KMS-11 (cell line): ENCODE measurements around the gene PIGQ.
A peak's percentile ranks its signal among the peaks of the same experiment; 100 is the strongest.

Source experiments
- H2AFZ ChIP-seq: fragments of 200-600 bp; sonication (generic); 2 replicates; pipeline ENCODE4 v1.6.1; 2016; ENCODE audit warnings: antibody characterized with exemption, mixed run types, low read depth
- H3K27ac ChIP-seq: fragments of 200-600 bp; sonication (generic); 2 replicates; pipeline ENCODE4 v1.6.1; 2016; ENCODE audit warnings: mild to moderate bottlenecking, mixed run types
- H3K27me3 ChIP-seq: fragments of 200-600 bp; sonication (generic); 2 replicates; pipeline ENCODE4 v1.6.1; 2017; ENCODE audit warnings: mild to moderate bottlenecking, low read depth, mixed run types, moderate library complexity; ENCODE audit not compliant: insufficient read depth
- H3K36me3 ChIP-seq: fragments of 200-600 bp; sonication (generic); 2 replicates; pipeline ENCODE4 v1.6.1; 2017; ENCODE audit warnings: mild to moderate bottlenecking, mixed run types; ENCODE audit not compliant: insufficient read depth
- H3K4me1 ChIP-seq: fragments of 200-600 bp; sonication (generic); 2 replicates; pipeline ENCODE4 v1.6.1; 2016; ENCODE audit warnings: mild to moderate bottlenecking, low read depth, mixed run types; ENCODE audit not compliant: poor library complexity, severe bottlenecking
- H3K4me2 ChIP-seq: fragments of 200-600 bp; sonication (generic); 2 replicates; pipeline ENCODE4 v1.7.0; 2016; ENCODE audit warnings: mild to moderate bottlenecking, mixed run types
- H3K4me3 ChIP-seq: fragments of 200-600 bp; sonication (generic); IDR thresholded peaks from 2 replicates; pipeline ENCODE4 v1.6.1; 2017; ENCODE audit warnings: low read depth, low read length, mixed read lengths; ENCODE audit not compliant: insufficient read depth
- H3K79me2 ChIP-seq: fragments of 200-600 bp; sonication (generic); 2 replicates; pipeline ENCODE4 v1.6.1; 2016; ENCODE audit warnings: low read depth, mixed run types; ENCODE audit not compliant: insufficient read depth
- H3K9ac ChIP-seq: fragments of 200-600 bp; sonication (generic); 2 replicates; pipeline ENCODE4 v1.6.1; 2016; ENCODE audit warnings: mild to moderate bottlenecking, mixed run types
- H4K20me1 ChIP-seq: fragments of 200-600 bp; sonication (generic); 2 replicates; pipeline ENCODE4 v1.6.1; 2016; ENCODE audit warnings: mild to moderate bottlenecking, mixed run types; ENCODE audit not compliant: insufficient read depth
- CTCF ChIP-seq: fragments of 200-600 bp; sonication (generic); conservative IDR thresholded peaks from 2 replicates; pipeline ENCODE4 v1.6.1; 2017; ENCODE audit warnings: low read depth, mild to moderate bottlenecking, antibody characterized with exemption, low read length, moderate library complexity, mixed read lengths

The PIGQ gene

GRCh38 chr16:577796-578195 is 8.0 kb downstream of the PIGQ start:
- no peaks in the 10 kb centered on the region for H3K27me3 ChIP-seq
- peaks cover 6% of the 10 kb centered on the region for H3K4me1 ChIP-seq
- no peak overlapping the region for H3K9ac ChIP-seq
- TF ChIP-seq CTCF = no peak
- H3K36me3 ChIP-seq = no peaks in the 10 kb centered on the region
- H3K4me2 ChIP-seq = no peak overlapping the region
- H4K20me1 ChIP-seq = no peaks in the 10 kb centered on the region
- H3K27ac ChIP-seq = no peak overlapping the region
- H3K4me3 ChIP-seq = no peak overlapping the region
- no peaks in the 10 kb centered on the region for H3K79me2 ChIP-seq
- no peak overlapping the region for H2AFZ ChIP-seq

- Histone ChIP-seq H3K27me3 (no peaks in the 10 kb centered on the region), H3K4me2 (no peak overlapping the region), H3K4me1 (peaks cover 6% of the 10 kb centered on the region)
These were observed 8.6 kb downstream of the PIGQ start for GRCh38 chr16:578232-578869.

GRCh38 chr16:578870-579405 is 9.2 kb downstream of the PIGQ start:
- Histone ChIP-seq H3K9ac (no peak overlapping the region), H3K36me3 (no peaks in the 10 kb centered on the region), H3K27ac (no peak overlapping the region), H3K4me3 (no peak overlapping the region), H3K4me1 (peaks cover 6% of the 10 kb centered on the region), H3K79me2 (no peaks in the 10 kb centered on the region), H4K20me1 (no peaks in the 10 kb centered on the region), H3K27me3 (no peaks in the 10 kb centered on the region), H3K4me2 (no peak overlapping the region), H2AFZ (no peak overlapping the region)
- peak; percentile 50 for TF ChIP-seq CTCF

More at GRCh38 chr16:578232-578869, 8.6 kb downstream of the PIGQ start:
- TF ChIP-seq CTCF = no peak
- Histone ChIP-seq H3K36me3 (no peaks in the 10 kb centered on the region), H3K9ac (no peak overlapping the region), H3K27ac (no peak overlapping the region), H3K4me3 (no peak overlapping the region), H3K79me2 (no peaks in the 10 kb centered on the region), H4K20me1 (no peaks in the 10 kb centered on the region), H2AFZ (no peak overlapping the region)

- Histone ChIP-seq H4K20me1 (no peaks in the 10 kb centered on the region), H3K27me3 (no peaks in the 10 kb centered on the region), H3K4me2 (no peak overlapping the region), H3K36me3 (no peaks in the 10 kb centered on the region), H3K9ac (no peak overlapping the region), H3K4me3 (no peak overlapping the region), H2AFZ (no peak overlapping the region), H3K4me1 (peaks cover 6% of the 10 kb centered on the region), H3K79me2 (no peaks in the 10 kb centered on the region), H3K27ac (no peak overlapping the region)
- no peak for TF ChIP-seq CTCF
These were observed 10.6 kb downstream of the PIGQ start for GRCh38 chr16:580141-580945.
